ENCODE measurements around the gene ECHDC3. TPM values are rescaled to one million over a fixed set of nuclear protein-coding genes. Genes with fewer than 3 reads are reported as not detected.

Gene ECHDC3
- total RNA-seq, 4 donors from 2014 or later = 7.9 to 26.9 (median 14.1) TPM

DNA sequence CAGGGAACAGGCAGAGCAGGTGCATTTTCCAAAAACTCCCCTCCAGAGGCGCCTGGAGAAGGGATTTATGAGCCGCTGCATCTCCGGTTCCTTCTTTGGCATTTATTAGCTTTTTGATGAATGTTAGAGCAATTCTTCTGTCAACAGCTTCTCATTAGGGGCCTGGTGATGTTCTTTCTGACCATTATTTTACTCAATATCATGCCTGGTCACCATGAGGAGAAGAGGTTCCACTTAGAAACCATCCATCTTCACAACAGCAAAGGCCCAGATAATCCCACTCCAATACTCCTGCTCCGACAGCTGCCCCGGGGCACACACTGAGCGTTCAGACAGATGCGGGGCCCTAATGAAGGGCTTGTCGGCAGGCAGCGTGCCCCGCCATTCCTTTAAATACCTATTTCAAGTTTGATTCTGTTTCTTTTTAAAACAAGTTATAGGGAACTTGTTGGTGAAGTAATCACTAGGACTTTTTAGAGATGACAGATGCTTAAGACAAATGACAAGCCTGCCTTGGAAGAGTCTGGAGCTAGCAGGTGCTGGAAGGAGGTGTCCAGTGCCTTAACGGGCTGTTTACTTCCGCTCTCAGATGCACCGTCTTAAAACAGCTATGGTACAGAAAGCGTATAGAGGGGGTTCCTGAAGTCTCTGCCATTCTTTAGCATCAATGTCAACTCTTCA, 31.7 kb downstream of the ECHDC3 start:
- DNase-seq = no peak
- H3K4me1 ChIP-seq = no peaks in the 10 kb centered on the region

DNA sequence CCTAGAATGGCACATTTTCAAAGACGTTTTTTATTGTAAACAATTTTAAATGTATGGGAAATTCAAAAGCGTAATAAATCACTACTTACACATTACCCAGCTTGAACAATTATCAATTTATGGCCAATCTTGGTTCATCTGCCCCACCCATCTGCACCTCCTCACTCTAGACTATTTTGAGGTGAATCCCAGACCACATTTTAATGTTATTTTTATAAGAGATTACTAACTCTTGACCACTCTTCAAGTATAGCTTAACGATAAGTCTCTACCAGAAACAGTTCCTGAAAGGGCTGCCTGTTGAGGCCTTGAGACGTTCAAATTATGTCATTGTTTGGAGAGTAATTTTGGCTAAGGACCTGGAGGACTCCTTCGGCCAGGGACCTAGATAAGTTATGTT, 33.2 kb downstream of the ECHDC3 start:
- Histone ChIP-seq H3K27ac (no peak overlapping the region), H3K4me1 (no peaks in the 10 kb centered on the region), H3K36me3 (no peaks in the 10 kb centered on the region), H3K4me3 (no peak overlapping the region), H3K27me3 (no peaks in the 10 kb centered on the region), H3K9me3 (no peaks in the 10 kb centered on the region)
- TF ChIP-seq POLR2A (IDR thresholded peaks at IDR 0.05) = no peak
- TF ChIP-seq, protein P1, sequence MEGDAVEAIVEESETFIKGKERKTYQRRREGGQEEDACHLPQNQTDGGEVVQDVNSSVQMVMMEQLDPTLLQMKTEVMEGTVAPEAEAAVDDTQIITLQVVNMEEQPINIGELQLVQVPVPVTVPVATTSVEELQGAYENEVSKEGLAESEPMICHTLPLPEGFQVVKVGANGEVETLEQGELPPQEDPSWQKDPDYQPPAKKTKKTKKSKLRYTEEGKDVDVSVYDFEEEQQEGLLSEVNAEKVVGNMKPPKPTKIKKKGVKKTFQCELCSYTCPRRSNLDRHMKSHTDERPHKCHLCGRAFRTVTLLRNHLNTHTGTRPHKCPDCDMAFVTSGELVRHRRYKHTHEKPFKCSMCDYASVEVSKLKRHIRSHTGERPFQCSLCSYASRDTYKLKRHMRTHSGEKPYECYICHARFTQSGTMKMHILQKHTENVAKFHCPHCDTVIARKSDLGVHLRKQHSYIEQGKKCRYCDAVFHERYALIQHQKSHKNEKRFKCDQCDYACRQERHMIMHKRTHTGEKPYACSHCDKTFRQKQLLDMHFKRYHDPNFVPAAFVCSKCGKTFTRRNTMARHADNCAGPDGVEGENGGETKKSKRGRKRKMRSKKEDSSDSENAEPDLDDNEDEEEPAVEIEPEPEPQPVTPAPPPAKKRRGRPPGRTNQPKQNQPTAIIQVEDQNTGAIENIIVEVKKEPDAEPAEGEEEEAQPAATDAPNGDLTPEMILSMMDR (IDR thresholded peaks at IDR 0.05) = no peak
- DNase-seq = no peak
- intact Hi-C loops (cut with DNase I; ENCODE audit: low total_unique reads) = no loop called here

More for the DNA sequence above, 31.7 kb downstream of the ECHDC3 start:
- H3K27ac ChIP-seq = no peak overlapping the region
- H3K9me3 ChIP-seq = no peaks in the 10 kb centered on the region
- TF ChIP-seq POLR2A (IDR thresholded peaks at IDR 0.05) = no peak
- TF ChIP-seq, protein P1 (IDR thresholded peaks at IDR 0.05) = no peak
- H3K4me3 ChIP-seq = no peak overlapping the region
- intact Hi-C loops (cut with DNase I; ENCODE audit: low total_unique reads) = no loop called here
- no peaks in the 10 kb centered on the region for H3K36me3 ChIP-seq
- no peaks in the 10 kb centered on the region for H3K27me3 ChIP-seq

DNA sequence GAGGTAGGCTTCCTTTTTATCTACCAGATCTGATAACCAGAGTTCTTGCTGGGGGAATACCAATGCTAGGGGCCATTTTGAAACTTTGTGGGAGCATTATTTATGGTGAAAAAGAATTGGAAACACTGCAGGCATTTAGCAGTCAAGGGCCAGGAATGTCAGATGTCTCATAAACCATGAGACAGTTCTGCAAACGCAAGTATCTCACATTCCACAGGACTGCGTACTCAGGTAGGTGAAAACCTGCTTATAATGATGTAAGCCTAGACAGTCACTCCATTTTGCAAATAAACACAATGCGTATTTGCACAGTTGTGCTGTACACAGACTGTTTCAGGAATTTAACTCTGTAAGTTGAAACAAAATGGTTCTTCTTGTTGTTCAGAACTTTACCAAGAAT, 33.9 kb downstream of the ECHDC3 start:
- H3K9me3 ChIP-seq = no peaks in the 10 kb centered on the region
- intact Hi-C loops (cut with DNase I; ENCODE audit: low total_unique reads) = no loop called here
- DNase-seq = no peak
- H3K4me3 ChIP-seq = no peak overlapping the region
- H3K27ac ChIP-seq = no peak overlapping the region
- H3K36me3 ChIP-seq = no peaks in the 10 kb centered on the region
- no peaks in the 10 kb centered on the region for H3K4me1 ChIP-seq
- no peak for TF ChIP-seq POLR2A (IDR thresholded peaks at IDR 0.05)
- TF ChIP-seq, protein P1 (IDR thresholded peaks at IDR 0.05) = no peak
- H3K27me3 ChIP-seq = no peaks in the 10 kb centered on the region

DNA sequence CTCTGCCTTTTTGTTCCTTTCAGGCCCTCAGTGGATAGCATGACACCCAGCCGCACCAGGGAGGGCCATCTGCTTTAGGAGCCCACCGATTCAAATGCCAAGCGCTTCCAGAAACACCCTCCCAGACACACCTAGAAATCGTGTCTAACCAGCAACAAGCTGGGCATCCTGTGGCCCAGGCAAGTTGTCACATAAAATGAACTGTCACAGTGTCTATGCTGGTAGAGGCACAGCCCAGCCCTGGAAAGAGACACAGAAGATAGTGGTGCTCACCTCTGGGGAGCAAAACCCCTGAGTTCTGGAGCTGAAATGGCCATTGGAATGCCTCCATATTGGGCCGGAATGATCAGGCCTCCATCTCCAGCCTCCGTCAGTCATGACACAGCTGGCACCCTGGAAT, 38.9 kb downstream of the ECHDC3 start:
- H3K27ac ChIP-seq = no peak overlapping the region
- no peaks in the 10 kb centered on the region for H3K27me3 ChIP-seq
- no peaks in the 10 kb centered on the region for H3K9me3 ChIP-seq
- H3K36me3 ChIP-seq = no peaks in the 10 kb centered on the region
- no peak for TF ChIP-seq POLR2A (IDR thresholded peaks at IDR 0.05)
- TF ChIP-seq, protein P1 (IDR thresholded peaks at IDR 0.05) = no peak
- intact Hi-C loops (cut with DNase I; ENCODE audit: low total_unique reads) = no loop called here
- no peak overlapping the region for H3K4me3 ChIP-seq
- no peaks in the 10 kb centered on the region for H3K4me1 ChIP-seq
- DNase-seq = no peak

DNA sequence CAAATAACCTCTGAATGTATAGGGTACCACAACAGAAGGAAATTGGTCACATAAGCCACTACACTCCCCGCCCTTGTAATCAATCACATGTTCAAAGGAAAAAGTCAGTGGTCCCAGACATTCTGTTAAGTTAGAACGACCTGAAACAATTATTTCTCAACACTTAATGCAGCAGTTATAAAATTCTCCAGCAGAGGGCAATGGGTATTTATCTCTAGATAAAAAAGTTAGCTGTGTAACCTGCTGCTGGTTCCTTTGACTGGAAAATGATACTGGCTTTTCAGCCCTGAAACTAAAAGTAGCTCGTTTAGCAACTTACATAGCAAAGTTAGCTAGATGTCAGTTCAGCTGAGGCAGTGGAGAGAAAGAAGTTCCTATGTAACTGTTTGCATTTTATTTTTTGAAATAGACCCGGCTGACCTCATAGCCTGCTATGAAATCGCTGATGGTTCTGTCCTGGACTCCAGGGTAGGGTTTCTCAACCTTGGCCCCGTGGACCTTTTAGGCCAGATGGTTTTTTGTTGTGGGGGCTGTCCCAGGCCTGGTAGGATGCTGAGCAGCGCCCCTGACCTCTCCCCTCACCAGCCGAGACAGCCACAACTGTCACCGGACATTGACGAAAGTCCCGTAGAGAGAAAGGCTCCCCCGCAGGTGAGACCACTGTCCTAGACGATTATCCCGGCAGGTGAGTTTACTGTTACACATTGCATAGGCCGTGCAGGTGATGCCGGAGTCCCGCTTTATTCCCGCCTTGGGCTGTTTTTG, 40.8 kb downstream of the ECHDC3 start:
- TF ChIP-seq, protein P1 (IDR thresholded peaks at IDR 0.05) = peak; percentile 49 to 62 (median 56)
- TF ChIP-seq POLR2A (IDR thresholded peaks at IDR 0.05) = no peak
- H3K36me3 ChIP-seq = no peaks in the 10 kb centered on the region
- intact Hi-C loops (cut with DNase I; ENCODE audit: low total_unique reads) = no loop called here
- no peaks in the 10 kb centered on the region for H3K9me3 ChIP-seq
- no peak overlapping the region for H3K27ac ChIP-seq
- no peak overlapping the region for H3K4me3 ChIP-seq
- H3K27me3 ChIP-seq = no peaks in the 10 kb centered on the region
- DNase-seq = no peak
- H3K4me1 ChIP-seq = no peaks in the 10 kb centered on the region
